Measurements from ENCODE around the gene ZDHHC4. TPM values are rescaled to one million over a fixed set of nuclear protein-coding genes. Genes with fewer than 3 reads are reported as not detected.

Gene ZDHHC4
- total RNA-seq, 2 experiments from 2014 or later, result 32.1 to 32.9 TPM

- Mint-ChIP-seq H3K27ac (no peak overlapping the region), H3K4me3 (peak overlapping the region; percentile 68), H3K4me1 (ENCODE audit: low read depth) (peaks cover 28% of the 10 kb centered on the region), H3K9me3 (no peaks in the 10 kb centered on the region), H3K36me3 (ENCODE audit: low read depth) (peaks cover under 1% of the 10 kb centered on the region), H3K27me3 (peaks cover 5% of the 10 kb centered on the region)
- no peak for DNase-seq
- Histone ChIP-seq H3K9me3 (ENCODE audit: control insufficient read depth in 1 of 2, insufficient read depth in 1 of 2, low read length in 2 of 2) (no peaks in the 10 kb centered on the region), H3K36me3 (ENCODE audit: insufficient read depth, low read length) (peaks cover under 1% of the 10 kb centered on the region), H3K27me3 (ENCODE audit: control insufficient read depth in 1 of 2, insufficient read depth in 2 of 2, low read length in 2 of 2) (peaks cover 0 to 11% of the 10 kb centered on the region in 2 experiments), H3K27ac (ENCODE audit: low read depth in 1 of 2, low read length in 2 of 2) (no peak overlapping the region), H3K4me3 (ENCODE audit: low read length) (peak overlapping the region; percentile 53), H3K4me1 (ENCODE audit: insufficient read depth, low read length) (peaks cover 37% of the 10 kb centered on the region)
- intact Hi-C loops (cut with DNase I, micrococcal nuclease), result no loop called here
- ChIA-PET POLR2A (interaction anchor here (1.1 kb wide), 1 partner anchor 26 kb away, joined by 3 read pairs; the partner anchor contains the start of gene INTS15), CTCF (no interaction called here)
- TF ChIP-seq CTCF (IDR thresholded peaks at IDR 0.05), result no peak
- ATAC-seq (ENCODE audit: poor library complexity), result no peak
Measured at GRCh38 chr7:6615723-6616555, 38.7 kb downstream of the ZDHHC4 start.

GRCh38 chr7:6616854-6617643 is 39.8 kb downstream of the ZDHHC4 start:
- DNase-seq (no peak), ATAC-seq (ENCODE audit: poor library complexity) (no peak)
- Mint-ChIP-seq H3K36me3 (ENCODE audit: low read depth) (peaks cover 7% of the 10 kb centered on the region), H3K9me3 (no peaks in the 10 kb centered on the region), H3K27me3 (peaks cover 5% of the 10 kb centered on the region), H3K4me1 (ENCODE audit: low read depth) (peaks cover 36% of the 10 kb centered on the region), H3K4me3 (peak overlapping the region; percentile 85), H3K27ac (no peak overlapping the region)
- Histone ChIP-seq H3K36me3 (ENCODE audit: insufficient read depth, low read length) (no peaks in the 10 kb centered on the region), H3K9me3 (ENCODE audit: control insufficient read depth in 1 of 2, insufficient read depth in 1 of 2, low read length in 2 of 2) (no peaks in the 10 kb centered on the region), H3K27ac (ENCODE audit: low read depth in 1 of 2, low read length in 2 of 2) (no peak overlapping the region), H3K4me1 (ENCODE audit: insufficient read depth, low read length) (peaks cover 48% of the 10 kb centered on the region), H3K4me3 (ENCODE audit: low read length) (no peak overlapping the region), H3K27me3 (ENCODE audit: control insufficient read depth in 1 of 2, insufficient read depth in 2 of 2, low read length in 2 of 2) (peaks cover 0 to 11% of the 10 kb centered on the region in 2 experiments)
- intact Hi-C loops (cut with DNase I, micrococcal nuclease), result no loop called here
- ChIA-PET CTCF (no interaction called here), POLR2A (interaction anchor here (1.1 kb wide), 1 partner anchor 27 kb away, joined by 3 read pairs; the partner anchor contains the start of gene INTS15)
- TF ChIP-seq CTCF (IDR thresholded peaks at IDR 0.05), result no peak

- CTCF ChIA-PET, result interaction anchor here (0.7 kb wide), 1 partner anchor 81 kb away, joined by 3 read pairs; no protein-coding TSS in a partner anchor
Measured at GRCh38 chr7:6618621-6619020, 41.4 kb downstream of the ZDHHC4 start.

More at GRCh38 chr7:6618621-6619020, 41.4 kb downstream of the ZDHHC4 start:
- intact Hi-C loops (cut with DNase I, micrococcal nuclease), result no loop called here
- Histone ChIP-seq H3K9me3 (ENCODE audit: control insufficient read depth in 1 of 2, insufficient read depth in 1 of 2, low read length in 2 of 2) (no peaks in the 10 kb centered on the region), H3K4me1 (ENCODE audit: insufficient read depth, low read length) (peaks cover 52% of the 10 kb centered on the region), H3K27ac (ENCODE audit: low read depth in 1 of 2, low read length in 2 of 2) (no peak overlapping the region), H3K36me3 (ENCODE audit: insufficient read depth, low read length) (no peaks in the 10 kb centered on the region), H3K27me3 (ENCODE audit: control insufficient read depth in 1 of 2, insufficient read depth in 2 of 2, low read length in 2 of 2) (peaks cover 0 to 11% of the 10 kb centered on the region in 2 experiments), H3K4me3 (ENCODE audit: low read length) (no peak overlapping the region)
- Mint-ChIP-seq H3K9me3 (no peaks in the 10 kb centered on the region), H3K27ac (no peak overlapping the region), H3K27me3 (peaks cover 5% of the 10 kb centered on the region), H3K36me3 (ENCODE audit: low read depth) (peaks cover 7% of the 10 kb centered on the region), H3K4me3 (peak overlapping the region; percentile 65), H3K4me1 (ENCODE audit: low read depth) (peaks cover 36% of the 10 kb centered on the region)
- no peak for DNase-seq
- POLR2A ChIA-PET, result interaction anchor here (1.0 kb wide), 1 partner anchor 15 kb away, joined by 3 read pairs; no protein-coding TSS in a partner anchor
- TF ChIP-seq CTCF (IDR thresholded peaks at IDR 0.05), result no peak
- ATAC-seq (ENCODE audit: poor library complexity), result no peak

Measured in CD4-positive, alpha-beta T cell (primary cell).